ENCODE results near the gene LIN54. TPM values are rescaled to one million over a fixed set of nuclear protein-coding genes. Genes with fewer than 3 reads are reported as not detected.
A peak's percentile ranks its signal among the peaks of the same experiment; 100 is the strongest.

LIN54 gene
- total and polyA plus RNA-seq, 9 of the 15 experiments (the other 6 are each of a cell fraction or from before 2014, with no cell fraction given), result 2.2 to 22.5 (median 15.8) TPM

- POLR2A ChIA-PET, result interaction anchor here (1.7 kb wide), 1 partner anchor 10 kb away, joined by 6 read pairs; no protein-coding TSS in a partner anchor
- WGBS (ENCODE audit: insufficient coverage, low coverage, missing lambda C conversion rate), result 82% methylated on average over 3 of the region's 3 CpGs
- CTCF ChIA-PET (ENCODE audit: low intra/inter-chr PET ratio), result no interaction called here
Measured at GRCh38 chr4:83002329-83002728, 8.3 kb downstream of the LIN54 start.

GRCh38 chr4:82998898-82999297 lies 11.7 kb downstream of the LIN54 start:
- Histone ChIP-seq H3K9ac (ENCODE audit: insufficient read depth in 1 of 2, low read depth in 2 of 2, low read length in 2 of 2) (no peak overlapping the region), H4K20me1 (replicated peaks; ENCODE audit: control insufficient read depth, insufficient read depth, low read length) (no peaks in the 10 kb centered on the region; the same call in none of the 2 replicates), H3K9me3 (replicated peaks; ENCODE audit: control insufficient read depth, insufficient read depth, low read depth, low read length) (no peaks in the 10 kb centered on the region), H3K79me2 (ENCODE audit: control insufficient read depth, insufficient read depth, low read length) (peaks cover 82% of the 10 kb centered on the region), H3K27ac (ENCODE audit: extremely low read depth, low read depth, low read length) (no peak overlapping the region), H3K4me1 (replicated peaks in 1 of 2; ENCODE audit: control insufficient read depth in 2 of 2, insufficient read depth in 2 of 2, low read length in 2 of 2) (no peaks in the 10 kb centered on the region), H2AFZ (ENCODE audit: low read depth, low read length) (no peak overlapping the region), H3K36me3 (ENCODE audit: control insufficient read depth, insufficient read depth, low read length) (no peaks in the 10 kb centered on the region; the same call in 2 of the 3 replicates), H3K9me1 (ENCODE audit: control insufficient read depth, insufficient read depth, low read length) (no peaks in the 10 kb centered on the region), H3K4me3 (no peak overlapping the region), H3K27me3 (ENCODE audit: control insufficient read depth in 2 of 2, insufficient read depth in 2 of 2, low read length in 2 of 2) (no peaks in the 10 kb centered on the region), H3K4me2 (ENCODE audit: insufficient read depth, low read length) (no peak overlapping the region)
- no TSS peak for BruUV-seq (replicated peaks)
- CTCF ChIA-PET (ENCODE audit: low intra/inter-chr PET ratio), result no interaction called here
- ATAC-seq (no peak), FAIRE-seq (no peak), DNase-seq (ENCODE audit: extremely low read depth in 1 of 4, low spot score in 3 of 4) (no peak)
- no peak for TF ChIP-seq ZBTB5 (IDR thresholded peaks at IDR 0.05)
- TF ChIP-seq BACH1 (tag; IDR thresholded peaks at IDR 0.05), result no peak
- TF ChIP-seq TBL1XR1 (IDR thresholded peaks at IDR 0.05; ENCODE audit: low read length in 2 of 2), result no peak
- TF ChIP-seq ZNF780A (CRISPR knock-in tag; IDR thresholded peaks at IDR 0.05), result no peak
- no peak for TF ChIP-seq TAF1 (IDR thresholded peaks at IDR 0.05; ENCODE audit: control insufficient read depth, extremely low read depth, insufficient read depth, low read length, severe bottlenecking)
- no peak for TF ChIP-seq SETDB1 (IDR thresholded peaks at IDR 0.05; ENCODE audit: low read length)
- no peak for TF ChIP-seq ZNF408 (CRISPR knock-in tag; IDR thresholded peaks at IDR 0.05; ENCODE audit: low read depth)
- POLR2A ChIA-PET, result interaction anchor here (1.5 to 2.0 kb wide), 2 partner anchors 12 to 110 kb away, joined by 4 to 8 read pairs; partner anchors contain the start of gene LIN54
- intact Hi-C loops (cut with micrococcal nuclease) (no loop called here), in situ Hi-C loops (cut with MboI) (no loop called here)

More at GRCh38 chr4:83002329-83002728, 8.3 kb downstream of the LIN54 start:
- Histone ChIP-seq H3K4me2 (ENCODE audit: insufficient read depth, low read length) (no peak overlapping the region), H3K9me1 (ENCODE audit: control insufficient read depth, insufficient read depth, low read length) (no peaks in the 10 kb centered on the region), H3K9ac (ENCODE audit: insufficient read depth in 1 of 2, low read depth in 2 of 2, low read length in 2 of 2) (no peak overlapping the region), H3K79me2 (ENCODE audit: control insufficient read depth, insufficient read depth, low read length) (peaks cover 90% of the 10 kb centered on the region), H3K27ac (ENCODE audit: extremely low read depth, low read depth, low read length) (no peak overlapping the region), H3K4me3 (no peak overlapping the region), H3K4me1 (replicated peaks in 1 of 2; ENCODE audit: control insufficient read depth in 2 of 2, insufficient read depth in 2 of 2, low read length in 2 of 2) (no peaks in the 10 kb centered on the region), H3K36me3 (ENCODE audit: control insufficient read depth, insufficient read depth, low read length) (no peaks in the 10 kb centered on the region; the same call in 2 of the 3 replicates), H3K9me3 (replicated peaks; ENCODE audit: control insufficient read depth, insufficient read depth, low read depth, low read length) (no peaks in the 10 kb centered on the region), H4K20me1 (replicated peaks; ENCODE audit: control insufficient read depth, insufficient read depth, low read length) (no peaks in the 10 kb centered on the region; the same call in none of the 2 replicates), H2AFZ (ENCODE audit: low read depth, low read length) (no peak overlapping the region), H3K27me3 (ENCODE audit: control insufficient read depth in 2 of 2, insufficient read depth in 2 of 2, low read length in 2 of 2) (no peaks in the 10 kb centered on the region)
- intact Hi-C loops (cut with micrococcal nuclease) (no loop called here), in situ Hi-C loops (cut with MboI) (no loop called here)
- TF ChIP-seq ZKSCAN8 (CRISPR knock-in tag; IDR thresholded peaks at IDR 0.05) (no peak), PCBP1 (IDR thresholded peaks at IDR 0.05; ENCODE audit: low read depth, low read length, poor library complexity, severe bottlenecking) (peak; percentile 44), SIN3B (IDR thresholded peaks at IDR 0.05; ENCODE audit: low read depth) (no peak), HNRNPK (IDR thresholded peaks at IDR 0.05; ENCODE audit: low read depth, low read length, poor library complexity, severe bottlenecking) (peak; percentile 57)
- BruUV-seq (replicated peaks), result no TSS peak
- DNase-seq (ENCODE audit: extremely low read depth in 1 of 4, low spot score in 3 of 4) (no peak), FAIRE-seq (no peak), ATAC-seq (no peak)
